GM12865 (cell line): ENCODE results near the gene OR56A4.

Experiments used
- DNase-seq: peaks from one replicate; pipeline ENCODE4 v3.0.0; 2010; ENCODE audit warnings: low read depth
- H3K4me3 ChIP-seq: 2 replicates; pipeline ENCODE4 v1.5.1; 2011; ENCODE audit warnings: mild to moderate bottlenecking, low read depth, low read length, control low read depth
- CTCF ChIP-seq: IDR thresholded peaks from 2 replicates; pipeline ENCODE4 v1.5.1; 2011; ENCODE audit warnings: low read length, control low read depth, low read depth, inconsistent platforms; ENCODE audit not compliant: insufficient read depth; ENCODE audit errors: missing control alignments

OR56A4 gene

GRCh38 chr11:6022956-6023355 lies 16.2 kb upstream of the OR56A4 start:
- peak; percentile 49 for DNase-seq
- H3K4me3 ChIP-seq = no peak overlapping the region

GRCh38 chr11:6013042-6013441 lies 6.3 kb upstream of the OR56A4 start:
- no peak overlapping the region for H3K4me3 ChIP-seq
- TF ChIP-seq CTCF = no peak
- DNase-seq = no peak

More at GRCh38 chr11:6022956-6023355, 16.2 kb upstream of the OR56A4 start:
- TF ChIP-seq CTCF = peak; percentile 49

- no peak for DNase-seq
- no peak for TF ChIP-seq CTCF
- no peak overlapping the region for H3K4me3 ChIP-seq
Observed at GRCh38 chr11:6012035-6012668, 5.4 kb upstream of the OR56A4 start.

GRCh38 chr11:6006395-6006794 lies 351 bp downstream of the OR56A4 start:
- H3K4me3 ChIP-seq = no peak overlapping the region
- no peak for TF ChIP-seq CTCF
- DNase-seq = no peak

GRCh38 chr11:6002202-6002699 lies 4.5 kb downstream of the OR56A4 start:
- H3K4me3 ChIP-seq = no peak overlapping the region
- no peak for DNase-seq
- no peak for TF ChIP-seq CTCF

- DNase-seq = no peak
- H3K4me3 ChIP-seq = no peak overlapping the region
- no peak for TF ChIP-seq CTCF
Observed at GRCh38 chr11:5994791-5995190, 12.0 kb downstream of the OR56A4 start.
